GM18507 (cell line): ENCODE measurements around the gene DUS4L.

Experiments used
- DNase-seq: peaks from one replicate; pipeline ENCODE4 v3.0.0; 2011; ENCODE audit warnings: low read depth; ENCODE audit not compliant: insufficient read length; ENCODE audit errors: extremely low spot score
- FAIRE-seq: peaks from 2 replicates; lab custom pipeline; 2011; peaks lifted over from hg19 to GRCh38; lab: Jason Lieb, UNC

The DUS4L gene

DNA sequence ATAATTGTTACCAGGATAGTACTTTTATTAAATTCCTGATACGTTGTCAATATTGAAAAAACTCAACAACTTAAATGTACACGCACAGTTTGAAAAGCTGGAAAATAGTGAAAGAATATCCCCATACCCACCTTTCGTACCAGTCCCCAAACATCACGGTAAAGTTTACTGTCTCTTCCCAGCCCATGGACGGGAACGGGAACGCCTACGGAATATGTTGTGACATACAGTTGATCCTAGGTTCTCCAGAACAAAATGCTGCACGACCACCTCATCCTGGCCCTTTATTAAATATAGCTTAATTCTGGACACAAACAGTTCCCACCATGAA is 15.7 kb downstream of the DUS4L start:
- DNase-seq (no peak), FAIRE-seq (no peak)

DNA sequence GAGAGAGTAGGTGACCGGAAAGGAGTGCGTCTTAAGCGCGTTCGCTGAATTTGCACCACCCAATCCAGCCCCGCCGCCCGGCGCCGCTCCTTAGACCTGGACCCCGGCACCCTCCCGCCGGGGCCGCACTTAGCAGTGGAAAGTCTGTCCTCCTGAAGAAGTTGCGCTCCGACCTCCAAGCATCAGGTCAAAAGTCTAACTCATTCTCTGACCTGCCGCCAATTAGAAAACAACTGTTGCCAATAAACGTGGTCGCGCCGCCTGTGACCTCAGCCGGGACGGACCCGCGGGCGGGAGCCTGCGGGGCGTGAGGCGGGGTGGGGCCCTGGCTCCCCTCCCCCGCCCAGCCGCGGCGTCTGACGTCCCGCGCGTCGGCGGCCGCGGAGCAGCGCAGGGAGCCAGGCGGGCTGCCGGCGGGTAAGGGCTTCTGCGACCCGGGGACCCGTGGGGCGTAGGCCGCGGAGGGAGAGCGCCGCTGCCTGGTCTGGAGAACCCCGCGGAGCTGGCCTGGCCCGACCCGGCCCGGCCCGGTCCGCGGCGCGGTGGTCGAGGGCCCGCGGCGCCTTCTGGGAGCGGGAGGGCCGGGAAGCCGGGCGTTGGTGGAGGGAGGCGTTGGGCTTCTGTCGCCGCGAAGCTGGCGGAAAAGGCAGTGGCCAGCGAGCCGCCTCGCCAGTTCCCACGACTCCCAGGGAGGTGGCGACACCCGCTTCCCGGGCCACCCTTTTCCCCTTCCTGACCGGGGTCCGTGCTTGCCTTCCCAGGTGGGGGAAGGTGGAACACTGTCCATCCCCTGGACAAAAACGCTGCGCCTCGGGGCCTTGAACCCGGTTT is 16.3 kb downstream of the DUS4L start, which contains the start of gene BCAP29:
Gene BCAP29 (plus strand): TSS at position 362 of the 831 bp plus-strand sequence. CDS start 527 bp downstream, outside the sequence.
- DNase-seq (peak; percentile 72), FAIRE-seq (peak; percentile 33)

DNA sequence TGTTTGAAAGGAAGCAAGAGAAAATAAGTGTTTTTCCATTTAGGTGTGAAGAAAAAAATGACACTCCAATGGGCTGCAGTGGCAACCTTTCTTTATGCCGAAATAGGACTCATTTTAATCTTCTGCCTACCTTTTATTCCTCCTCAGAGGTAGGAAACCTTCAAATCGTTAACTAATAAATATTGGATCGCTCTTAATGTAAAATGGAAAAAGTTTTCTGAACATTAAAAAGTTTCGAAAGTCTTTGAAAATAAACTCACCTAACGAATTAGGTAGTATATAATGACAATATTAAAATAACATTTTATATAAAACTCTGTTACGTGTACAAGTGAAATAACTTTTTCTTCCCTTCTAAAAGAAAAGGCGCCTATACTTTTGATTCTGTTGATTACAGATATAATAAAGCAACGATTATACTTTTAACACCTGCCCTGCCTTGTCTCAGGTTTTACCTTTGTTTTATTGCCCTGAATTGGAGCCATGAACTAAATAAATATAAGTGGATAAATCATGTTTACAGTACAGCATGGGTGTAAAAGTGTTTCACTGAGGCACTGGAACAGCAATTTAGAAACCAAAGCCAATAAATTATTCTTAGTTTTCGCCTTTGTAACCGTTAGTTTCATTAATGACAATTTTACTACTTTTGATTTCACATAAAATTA is 17.1 kb downstream of the DUS4L start:
- FAIRE-seq: no peak
- no peak for DNase-seq

DNA sequence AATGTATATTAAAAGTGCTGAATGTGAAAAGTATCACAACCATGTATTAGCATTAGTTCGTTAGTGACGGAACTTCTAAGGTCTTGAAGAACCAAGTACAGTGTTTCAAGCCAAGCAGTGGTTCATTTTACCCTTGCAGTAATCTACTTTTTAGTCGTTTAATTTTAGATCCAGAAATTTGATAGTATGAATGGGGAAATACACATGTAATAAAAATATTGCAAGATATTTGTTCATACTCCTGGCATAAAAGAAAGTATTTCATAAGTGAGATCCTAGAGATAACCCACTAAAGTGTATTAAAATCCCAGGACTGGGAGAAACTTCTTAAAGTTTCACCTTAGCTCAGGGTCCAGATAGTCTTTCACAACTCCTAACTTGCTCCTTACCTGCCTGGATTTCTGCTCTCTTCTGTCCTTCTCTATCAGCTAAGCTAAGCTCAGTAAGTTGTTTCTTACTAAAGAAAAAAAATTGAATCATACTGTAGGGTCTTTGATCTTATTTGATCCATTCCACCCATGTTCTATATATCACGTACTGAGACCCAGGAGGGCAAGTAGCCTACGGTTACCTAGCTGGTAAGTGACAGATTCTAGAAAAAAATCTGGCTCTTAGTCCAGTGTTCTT is 17.7 kb downstream of the DUS4L start:
- no peak for DNase-seq
- FAIRE-seq: no peak

DNA sequence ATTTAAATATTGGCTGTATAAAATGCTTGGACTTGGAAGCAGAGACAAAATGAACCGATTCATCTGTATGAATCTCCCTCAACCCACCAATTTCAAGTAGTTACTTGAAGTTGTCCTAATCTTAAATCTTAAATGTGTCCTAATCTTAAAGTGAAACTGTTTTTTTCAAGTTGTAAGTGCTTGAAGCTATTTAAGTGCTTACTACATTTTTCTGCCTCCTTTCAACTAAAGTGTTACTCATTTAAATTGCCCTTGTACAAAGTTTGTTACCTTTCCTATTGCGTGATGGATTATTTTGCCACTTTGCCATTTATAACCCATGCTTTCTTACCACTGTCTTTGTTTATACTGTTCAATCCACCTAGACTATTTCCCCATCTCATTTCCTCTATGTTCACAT is 19.1 kb downstream of the DUS4L start:
- DNase-seq: no peak
- no peak for FAIRE-seq

DNA sequence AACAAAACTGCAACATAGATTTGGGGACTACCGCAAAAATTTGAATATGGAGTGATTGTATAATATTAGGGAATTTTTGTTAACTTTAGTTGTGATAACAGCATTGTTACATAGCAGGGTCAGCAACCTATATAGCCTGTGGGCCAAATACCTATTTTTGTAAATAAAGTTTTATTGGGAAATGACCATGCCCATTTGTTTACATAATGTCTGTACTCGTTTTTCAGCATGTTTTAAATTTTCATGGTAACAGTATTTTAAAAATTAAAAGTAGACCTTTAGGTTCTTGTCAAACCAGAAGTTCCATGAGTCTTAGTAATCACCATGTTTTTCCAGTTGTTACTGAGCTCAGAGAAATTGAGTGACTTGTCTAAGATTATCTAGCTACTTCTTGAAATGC is 20.9 kb downstream of the DUS4L start:
- FAIRE-seq: no peak

DNA sequence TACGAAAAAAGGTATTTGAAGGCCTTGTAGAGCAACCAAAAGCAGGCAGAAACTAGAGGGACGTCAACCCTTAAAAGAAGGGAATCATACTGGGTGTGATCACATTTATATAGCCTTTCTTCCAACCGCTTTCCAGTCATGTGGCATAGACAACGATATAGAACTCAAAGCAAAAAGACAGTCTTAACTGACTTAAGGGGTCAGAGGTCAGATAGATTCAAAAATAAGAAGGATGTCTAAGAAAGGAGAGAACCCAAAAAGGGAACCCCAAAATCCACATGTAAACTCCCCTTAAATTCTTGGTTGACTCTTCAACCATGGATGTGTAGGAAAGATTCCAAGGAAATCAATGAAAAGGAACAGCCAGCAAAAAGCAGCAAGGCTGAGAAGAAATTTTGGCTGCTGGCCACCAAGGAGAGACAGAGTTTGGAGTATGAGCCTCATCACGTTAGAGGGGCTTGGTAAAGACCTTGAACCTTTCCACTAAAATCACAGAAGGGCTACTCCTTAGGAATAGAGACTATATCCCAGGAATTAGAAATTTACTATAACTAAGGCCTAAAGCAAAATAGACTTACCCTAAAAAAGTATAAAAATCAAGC is 24.9 kb downstream of the DUS4L start:
- FAIRE-seq (no peak), DNase-seq (no peak)

More for the DNA sequence above, 20.9 kb downstream of the DUS4L start:
- DNase-seq: no peak

DNA sequence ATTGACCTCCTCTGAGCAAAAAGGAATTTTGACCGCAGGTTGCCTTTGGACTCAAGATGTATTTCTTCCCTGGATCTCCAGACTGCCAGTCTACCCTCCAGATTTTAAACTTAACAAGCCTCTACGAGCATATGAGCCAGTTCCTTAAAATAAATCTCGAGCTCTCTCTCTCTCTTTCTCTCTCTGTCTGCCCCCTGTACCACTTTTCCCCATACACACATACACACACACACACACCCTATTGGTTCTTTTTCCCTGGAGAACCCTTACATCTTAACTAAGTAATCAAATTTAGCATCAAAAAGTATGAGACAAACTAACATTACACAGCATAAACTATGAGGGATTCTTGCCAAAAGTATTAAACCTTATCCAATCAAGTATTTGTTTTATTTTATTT is 27.6 kb downstream of the DUS4L start:
- FAIRE-seq (no peak), DNase-seq (no peak)

DNA sequence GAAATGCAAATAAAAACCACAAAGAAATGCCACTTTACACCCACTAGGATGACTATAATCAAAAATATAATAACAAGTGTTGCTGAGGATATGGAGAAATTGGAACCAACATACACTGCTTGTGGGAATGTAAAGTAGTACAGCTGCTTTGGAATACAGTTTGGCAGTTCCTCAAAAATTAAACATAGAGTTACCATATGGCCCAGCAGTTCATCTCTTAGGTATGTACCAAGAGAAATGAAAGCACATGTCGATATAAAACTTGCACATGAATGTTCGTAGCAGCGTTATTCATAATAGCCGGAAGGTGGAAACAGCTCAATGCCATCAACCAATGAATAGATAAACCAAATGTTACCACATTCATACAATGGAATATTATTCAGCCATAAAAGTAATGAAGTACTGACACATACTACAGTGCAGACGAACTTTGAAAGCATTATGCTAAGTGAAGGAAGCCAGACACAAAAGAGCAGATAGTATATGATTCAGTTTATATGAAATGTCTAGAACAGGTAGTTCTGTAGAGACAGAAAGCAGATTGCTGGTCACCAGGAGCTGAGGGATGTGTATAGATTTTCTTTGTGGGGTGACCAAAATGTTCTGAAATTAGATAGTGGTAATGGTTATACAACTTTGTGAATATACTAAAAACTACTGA is 28.7 kb downstream of the DUS4L start:
- DNase-seq: no peak
- FAIRE-seq: no peak

DNA sequence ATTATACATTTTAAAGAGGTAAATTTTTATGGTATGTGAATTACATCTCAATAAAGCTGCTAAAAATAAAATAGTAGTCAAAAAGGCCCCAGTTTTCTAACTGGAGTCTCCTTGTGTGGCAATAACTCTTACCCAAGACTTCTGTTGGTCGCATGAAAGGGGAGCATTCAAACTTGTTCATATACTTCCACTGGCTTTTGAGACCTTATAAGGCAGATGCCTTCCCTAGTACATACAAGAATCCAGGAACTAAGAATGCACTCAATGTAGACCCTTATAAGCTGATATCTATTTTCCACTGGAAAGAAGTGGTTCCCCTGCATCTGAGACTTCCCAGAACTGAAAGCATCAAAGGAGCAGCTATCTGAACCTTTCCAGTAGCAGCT is 29.2 kb downstream of the DUS4L start:
- DNase-seq: no peak
- FAIRE-seq: no peak

DNA sequence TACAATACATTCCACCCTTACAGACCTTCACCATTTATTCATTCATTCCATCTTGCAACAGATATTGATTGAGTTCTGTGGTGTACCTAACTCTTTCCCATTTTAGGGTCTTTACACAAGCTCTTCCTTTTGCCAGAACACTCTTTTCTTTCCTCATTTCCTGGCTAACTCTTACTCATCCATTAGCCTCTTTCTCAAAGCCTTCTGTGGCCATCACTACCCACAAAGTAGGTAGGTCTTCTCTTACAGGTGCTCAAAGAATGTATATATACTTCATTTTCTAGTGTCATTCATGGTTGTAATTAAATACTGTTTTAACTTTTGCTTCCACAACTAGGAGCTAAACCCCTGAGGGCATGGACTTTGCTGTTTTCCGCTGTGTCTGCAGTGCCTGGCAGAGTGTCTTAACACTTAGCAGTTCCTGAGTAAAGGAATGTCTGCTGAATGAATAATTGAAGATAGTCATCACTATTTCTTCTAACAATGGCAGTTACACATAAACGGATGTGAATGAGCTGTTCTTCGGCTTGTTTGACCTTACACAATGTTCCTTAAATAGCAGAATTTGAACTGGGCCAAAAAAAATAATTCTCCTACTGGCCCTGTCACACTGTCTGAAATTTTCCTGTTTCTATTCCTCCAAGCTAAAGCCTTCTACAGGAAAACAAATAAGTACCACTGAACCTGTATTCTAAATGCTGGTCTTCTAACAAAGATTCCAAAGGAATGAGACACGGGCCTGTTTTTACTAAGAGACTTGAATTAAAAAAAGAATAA is 31.4 kb downstream of the DUS4L start:
- no peak for DNase-seq
- no peak for FAIRE-seq

DNA sequence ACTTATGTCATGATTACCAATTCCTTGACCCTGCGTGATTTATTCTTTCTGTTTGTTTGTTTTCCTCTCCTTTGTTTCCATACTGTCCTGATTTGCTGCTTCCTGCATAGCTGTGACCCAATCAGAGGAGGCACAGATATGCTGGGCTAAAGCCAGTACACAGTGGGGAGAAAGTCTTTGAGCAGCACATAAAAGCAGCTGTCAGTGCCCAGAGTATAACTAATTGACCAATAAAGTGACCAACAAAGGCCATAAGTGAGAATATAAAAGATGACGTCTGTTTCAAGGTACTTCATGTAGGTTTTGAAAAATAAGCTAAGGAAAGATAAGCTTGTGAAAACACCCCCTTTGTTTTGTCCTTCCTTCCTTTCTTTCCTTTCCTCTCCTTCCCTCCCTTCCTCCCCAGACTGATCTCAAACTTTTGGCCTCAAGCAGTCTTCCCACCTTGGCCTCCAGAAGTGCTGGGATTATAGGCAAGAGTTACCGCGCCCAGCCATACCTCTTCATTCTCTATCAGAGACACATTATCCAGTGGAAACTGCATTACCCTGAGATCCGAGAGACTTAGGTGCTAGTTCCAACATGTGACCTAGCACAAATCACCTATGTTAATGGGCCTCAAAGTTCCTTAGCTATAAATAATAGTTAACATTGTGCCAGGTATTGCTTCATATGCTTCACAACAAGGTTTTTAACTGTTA is 33.3 kb downstream of the DUS4L start:
- DNase-seq (no peak), FAIRE-seq (no peak)

DNA sequence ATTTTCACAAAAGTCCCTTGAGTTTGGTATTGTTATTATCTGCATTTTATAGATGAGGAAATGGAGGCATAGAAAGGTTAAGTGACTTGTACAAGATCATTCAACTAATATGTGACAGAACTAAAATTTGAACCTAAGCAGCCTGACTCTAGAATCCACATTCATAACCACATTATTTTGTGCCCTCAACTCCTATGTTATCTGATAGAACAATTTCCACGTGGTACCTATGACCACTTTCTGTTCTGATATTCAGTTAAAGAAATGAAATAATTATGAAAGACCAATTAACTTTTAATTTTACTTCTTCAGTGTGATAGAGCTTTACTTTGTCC is 33.8 kb downstream of the DUS4L start:
- DNase-seq: no peak
- FAIRE-seq: no peak

DNA sequence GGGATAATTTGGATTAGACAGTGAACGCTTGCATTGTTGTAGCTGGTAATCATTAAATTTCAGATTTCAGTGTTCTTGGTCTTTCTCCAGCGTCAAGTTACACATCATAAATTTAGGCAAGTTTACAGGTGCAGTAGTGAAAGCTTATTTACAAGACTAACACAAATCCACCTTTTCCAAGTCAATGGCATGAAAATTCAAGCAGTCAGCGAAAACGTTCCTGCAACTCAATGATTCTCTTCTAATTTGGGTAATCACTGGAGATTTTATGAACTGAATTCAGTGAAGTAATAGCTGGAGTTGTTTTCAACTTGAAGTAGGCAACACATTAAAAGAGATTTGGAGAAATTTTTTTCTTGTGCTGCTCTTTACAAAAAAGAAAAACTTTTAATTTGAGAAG is 34.2 kb downstream of the DUS4L start:
- FAIRE-seq: no peak
- no peak for DNase-seq

DNA sequence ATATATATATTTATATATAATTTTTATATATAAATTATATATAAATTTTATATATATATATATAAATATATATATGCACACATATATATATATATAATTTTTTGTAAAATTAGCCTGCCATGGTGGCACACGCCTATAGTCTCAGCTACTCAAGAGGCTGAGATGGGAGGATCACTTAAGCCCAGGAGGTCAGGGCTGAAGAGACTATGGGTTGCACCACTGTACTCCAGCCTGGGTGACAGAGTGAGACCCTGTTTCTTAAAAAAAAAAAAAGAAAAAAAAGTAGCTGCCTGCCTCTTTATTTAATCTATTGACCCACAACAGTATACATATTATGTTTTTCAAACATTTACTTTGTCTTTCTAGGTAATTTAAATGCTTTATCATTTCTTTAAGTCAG is 35.5 kb downstream of the DUS4L start:
- DNase-seq: no peak
- FAIRE-seq: no peak

DNA sequence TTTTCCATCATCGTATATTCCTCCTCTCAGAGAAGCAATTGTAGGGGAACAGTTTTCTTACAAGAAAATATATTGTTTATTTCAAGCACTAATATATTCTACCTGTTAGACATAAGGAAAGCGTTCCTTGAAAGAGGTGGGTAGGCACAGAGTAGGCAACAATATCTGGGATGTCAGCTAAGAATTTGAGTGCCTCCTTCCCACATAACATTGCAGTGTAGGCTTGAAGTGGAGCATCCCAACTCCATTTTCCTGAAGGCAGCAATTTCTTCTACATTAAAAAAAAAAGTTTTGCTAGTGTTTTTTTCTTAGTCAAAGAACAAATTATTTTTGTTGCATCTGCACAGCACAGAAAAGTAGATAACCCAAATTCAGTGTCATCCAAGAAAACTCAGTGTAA is 37.0 kb downstream of the DUS4L start:
- DNase-seq (no peak), FAIRE-seq (no peak)

DNA sequence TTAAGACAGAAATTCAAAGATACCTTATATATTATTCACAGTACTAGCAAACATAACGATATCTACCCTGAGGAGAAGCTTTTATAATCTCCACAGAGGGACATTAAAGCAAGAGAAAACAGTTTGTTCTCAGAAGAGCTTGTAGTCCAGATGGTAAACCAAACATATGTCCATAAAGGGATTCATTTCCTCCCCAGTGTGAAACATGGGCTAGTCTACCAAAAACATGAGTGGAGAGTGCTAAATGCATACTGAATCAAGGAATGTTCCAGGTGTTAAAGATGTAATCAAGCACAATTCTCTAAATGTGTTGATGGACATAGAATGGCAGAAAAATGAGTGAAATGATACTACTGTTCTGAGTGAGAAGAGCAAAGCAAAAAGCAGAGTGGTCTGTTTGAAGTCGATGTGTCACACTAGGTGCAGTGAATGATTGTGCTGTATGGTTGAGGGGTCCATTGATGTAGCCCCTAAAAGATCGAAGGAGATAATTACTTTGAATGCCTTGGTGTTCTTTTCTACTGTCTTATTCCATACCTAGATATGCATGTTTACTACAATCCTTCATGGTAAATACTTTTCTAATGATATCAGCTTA is 41.5 kb downstream of the DUS4L start:
- DNase-seq (no peak), FAIRE-seq (no peak)

DNA sequence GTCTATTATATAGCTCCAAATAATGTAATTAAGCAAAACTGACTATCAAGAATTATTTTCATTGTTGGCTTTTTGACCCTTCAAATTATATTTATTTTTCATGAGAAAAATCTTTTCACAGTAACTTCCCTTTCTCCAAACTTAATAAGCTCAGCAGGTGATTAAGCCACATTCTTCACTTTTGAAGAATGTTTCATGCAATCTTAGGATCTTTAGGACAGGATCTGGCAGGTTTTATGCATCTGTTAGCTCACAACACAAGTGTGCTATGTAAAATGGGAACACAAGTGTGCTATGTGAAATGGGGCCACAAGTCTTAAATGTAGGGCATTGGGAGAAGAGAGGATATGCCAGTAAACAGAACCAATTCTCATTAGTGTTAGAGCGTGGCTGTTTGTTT is 42.5 kb downstream of the DUS4L start:
- FAIRE-seq (no peak), DNase-seq (no peak)
